ENCODE results near the gene GNA15. TPM values are rescaled to one million over a fixed set of nuclear protein-coding genes. Genes with fewer than 3 reads are reported as not detected.
A peak's percentile ranks its signal among the peaks of the same experiment; 100 is the strongest.
"Not testable (repeated sequence)": the region's sequence is repeated elsewhere in the genome, so short reads cannot be mapped to it uniquely, and the experiment has no call there.

GNA15 gene
- total RNA-seq, 1 donor from 2014 or later: 20.5 TPM

DNA sequence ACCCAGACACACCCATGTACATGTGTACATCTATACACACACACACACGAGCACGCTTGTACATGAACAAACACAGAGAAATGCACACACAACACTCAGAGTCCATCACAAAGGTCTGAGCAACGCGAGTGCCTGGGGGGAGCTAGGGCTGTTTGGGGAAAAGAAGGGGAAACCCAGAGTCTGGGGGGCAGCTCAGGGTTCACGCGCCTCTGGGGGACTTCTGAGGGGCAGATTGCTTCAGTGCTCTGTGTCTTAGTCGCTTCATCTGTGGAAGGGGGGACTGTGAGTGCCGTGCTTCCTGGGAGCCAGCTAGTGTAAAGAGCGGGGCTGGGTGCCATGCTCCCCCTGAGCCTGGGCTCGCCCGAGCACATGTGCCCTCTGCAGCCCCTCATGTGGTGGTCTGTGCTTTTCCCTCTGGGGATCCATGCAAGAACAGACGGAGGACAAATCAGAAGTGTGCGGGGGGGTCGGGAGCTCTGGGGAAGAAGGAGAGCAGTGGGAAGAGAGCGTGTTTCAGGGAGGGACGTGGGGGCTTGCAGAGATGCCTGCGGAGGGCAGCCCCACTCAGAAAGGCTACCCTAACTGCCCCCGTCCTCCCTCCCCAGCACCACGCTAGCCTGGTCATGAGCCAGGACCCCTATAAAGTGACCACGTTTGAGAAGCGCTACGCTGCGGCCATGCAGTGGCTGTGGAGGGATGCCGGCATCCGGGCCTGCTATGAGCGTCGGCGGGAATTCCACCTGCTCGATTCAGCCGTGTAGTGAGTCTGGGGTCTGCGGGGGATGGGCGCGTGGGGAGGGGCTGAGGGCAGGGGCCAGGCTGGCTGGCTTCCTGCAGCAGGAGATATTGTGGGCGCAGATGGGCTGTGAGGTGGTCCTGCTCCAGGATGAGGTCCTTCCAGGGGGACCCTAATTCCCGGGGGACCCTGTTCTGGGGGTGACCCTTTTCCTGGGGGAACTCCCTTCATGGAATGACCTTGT is 14.0 kb downstream of the GNA15 start:
- DNase-seq (ENCODE audit: low spot score): no peak

DNA sequence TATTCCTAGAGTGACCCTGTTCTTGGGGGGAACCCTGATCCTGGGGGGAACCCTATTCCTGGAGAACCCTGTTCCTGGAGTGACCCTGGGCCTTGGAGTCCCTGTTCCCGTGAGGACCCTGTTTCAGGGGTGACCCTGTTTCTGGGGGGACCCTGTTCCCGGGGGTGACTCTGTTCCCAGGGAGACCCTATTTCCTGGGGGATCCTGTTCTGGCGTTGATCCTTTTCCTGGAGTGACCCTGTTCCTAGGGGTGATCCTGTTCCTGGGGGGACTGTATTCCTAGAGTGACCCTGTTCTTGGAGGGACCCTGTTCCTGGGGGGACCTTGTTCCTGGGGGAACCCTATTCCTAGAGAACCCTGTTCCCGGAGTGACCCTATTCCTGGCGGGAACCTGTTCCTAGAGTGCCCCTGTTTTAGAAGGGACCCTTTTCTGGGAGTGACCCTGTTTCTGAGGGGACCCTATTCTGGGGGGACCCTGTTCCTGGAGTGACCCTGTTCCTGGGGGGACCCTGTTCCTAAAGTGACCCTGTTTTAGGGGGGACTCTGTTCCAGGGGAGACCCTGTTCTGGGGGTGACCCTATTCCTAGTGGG is 15.0 kb downstream of the GNA15 start:
- DNase-seq (ENCODE audit: low spot score): no peak

DNA sequence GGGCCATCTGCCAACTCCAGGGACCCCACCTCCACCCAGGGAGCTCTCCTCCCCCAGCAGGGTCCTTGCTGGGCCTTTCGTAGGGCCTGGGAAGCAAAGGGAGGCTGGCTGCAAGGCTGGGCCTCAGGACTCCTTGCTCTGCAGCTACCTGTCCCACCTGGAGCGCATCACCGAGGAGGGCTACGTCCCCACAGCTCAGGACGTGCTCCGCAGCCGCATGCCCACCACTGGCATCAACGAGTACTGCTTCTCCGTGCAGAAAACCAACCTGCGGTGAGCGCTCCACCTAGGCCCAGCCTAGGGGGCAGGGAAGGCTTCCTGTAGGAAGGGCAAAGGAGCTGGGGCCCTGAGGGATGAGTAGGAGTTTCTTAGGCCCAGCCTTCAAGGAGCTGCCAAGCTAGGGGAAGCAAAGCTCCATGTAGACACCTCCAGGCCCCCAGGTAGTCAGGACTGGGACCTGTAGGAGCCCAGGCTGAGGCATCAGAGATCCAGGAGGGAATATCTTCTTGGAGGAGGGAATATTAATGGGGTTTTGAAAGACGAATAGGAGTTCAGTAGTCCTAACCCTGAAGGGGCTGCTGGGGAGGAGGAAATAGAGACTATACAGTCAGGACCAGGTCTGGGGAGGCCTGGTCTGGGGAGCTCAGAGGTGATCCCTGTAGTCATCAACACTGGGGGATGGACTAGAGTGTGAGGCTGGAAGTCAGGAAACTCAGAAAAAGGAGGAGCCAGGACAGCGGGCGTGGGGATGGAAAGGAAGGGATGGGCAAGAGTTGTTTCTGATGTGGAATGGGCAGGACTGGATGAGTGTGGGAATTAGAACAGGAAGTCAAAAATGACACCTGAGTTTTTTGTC is 16.0 kb downstream of the GNA15 start:
- no peak for DNase-seq (ENCODE audit: low spot score)

DNA sequence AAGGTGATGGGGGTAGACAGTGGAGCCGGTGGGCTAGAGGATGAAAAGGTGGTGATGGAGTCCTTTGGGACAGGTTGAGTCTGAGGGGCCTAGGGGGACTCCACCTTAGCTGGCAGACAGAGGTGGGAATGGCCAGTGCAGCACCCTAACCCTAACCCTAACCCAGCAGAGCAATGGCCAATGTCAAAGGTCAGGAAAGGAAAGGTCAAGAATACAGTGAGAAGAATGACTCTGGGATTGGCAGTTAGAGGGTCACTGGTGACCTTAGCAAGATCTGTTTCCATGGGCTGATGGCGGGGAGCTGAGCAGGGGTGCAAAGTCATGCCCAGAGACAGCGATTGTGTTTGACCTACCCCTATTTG is 16.6 kb downstream of the GNA15 start:
- no peak for DNase-seq (ENCODE audit: low spot score)

DNA sequence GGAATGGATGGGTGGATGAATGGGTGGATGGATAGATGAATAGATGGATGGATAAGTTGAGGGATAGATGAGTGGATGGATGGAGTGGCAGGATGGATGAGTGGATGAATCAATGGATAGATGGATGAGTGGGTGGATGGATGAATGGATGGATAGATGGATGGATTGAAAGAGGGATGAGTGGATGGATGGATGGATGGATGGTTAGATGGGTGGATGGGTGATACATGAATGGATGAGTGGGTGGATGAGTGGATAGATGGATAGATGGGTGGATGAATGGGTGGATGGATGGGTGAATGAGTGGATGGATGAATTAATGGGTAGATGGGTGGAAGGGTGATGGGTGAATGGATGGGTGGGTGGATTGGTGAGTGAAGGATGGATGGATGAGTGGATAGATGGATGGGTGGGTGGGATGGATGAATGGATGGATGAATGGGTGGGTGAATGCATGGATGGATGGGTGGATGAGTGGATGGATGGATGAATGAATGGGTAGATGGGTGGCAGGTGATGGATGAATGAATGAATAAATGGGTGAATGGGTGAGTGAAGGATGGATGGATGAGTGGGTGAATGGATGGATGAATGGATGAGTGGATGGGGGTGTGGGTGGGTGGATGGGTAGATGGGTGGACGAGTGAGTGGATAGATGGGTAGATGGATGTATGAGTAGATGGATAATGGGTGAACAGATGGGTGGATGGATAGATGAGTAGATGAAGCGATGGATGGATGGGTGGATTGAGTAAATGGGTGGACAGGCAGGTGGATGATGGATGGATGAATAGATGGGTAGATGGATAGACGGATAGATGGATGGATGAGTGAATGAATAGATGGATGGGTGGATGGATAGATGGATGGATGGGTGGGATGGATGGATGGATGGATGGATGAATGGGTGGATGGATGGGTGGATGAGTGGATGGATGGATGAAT is 17.7 kb downstream of the GNA15 start:
- no peak for DNase-seq (ENCODE audit: low spot score)

DNA sequence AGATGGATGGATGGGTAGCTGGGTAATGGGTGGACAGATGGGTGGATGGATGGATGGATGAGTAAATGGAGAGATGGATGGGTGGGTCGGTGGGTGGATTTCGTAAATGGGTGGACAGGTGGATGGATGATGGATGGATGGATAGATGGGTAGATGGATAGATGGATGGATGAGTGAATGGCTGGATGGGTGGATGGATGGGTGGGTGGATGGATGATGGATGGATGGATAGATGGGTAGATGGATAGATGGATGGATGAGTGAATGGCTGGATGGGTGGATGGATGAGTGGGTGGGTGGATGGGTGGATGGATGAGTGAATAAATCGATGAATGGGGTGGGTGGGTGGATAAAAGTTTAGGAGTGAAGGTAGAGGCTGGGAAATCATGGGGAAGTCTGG is 18.6 kb downstream of the GNA15 start:
- not testable (repeated sequence) for DNase-seq (ENCODE audit: low spot score)

DNA sequence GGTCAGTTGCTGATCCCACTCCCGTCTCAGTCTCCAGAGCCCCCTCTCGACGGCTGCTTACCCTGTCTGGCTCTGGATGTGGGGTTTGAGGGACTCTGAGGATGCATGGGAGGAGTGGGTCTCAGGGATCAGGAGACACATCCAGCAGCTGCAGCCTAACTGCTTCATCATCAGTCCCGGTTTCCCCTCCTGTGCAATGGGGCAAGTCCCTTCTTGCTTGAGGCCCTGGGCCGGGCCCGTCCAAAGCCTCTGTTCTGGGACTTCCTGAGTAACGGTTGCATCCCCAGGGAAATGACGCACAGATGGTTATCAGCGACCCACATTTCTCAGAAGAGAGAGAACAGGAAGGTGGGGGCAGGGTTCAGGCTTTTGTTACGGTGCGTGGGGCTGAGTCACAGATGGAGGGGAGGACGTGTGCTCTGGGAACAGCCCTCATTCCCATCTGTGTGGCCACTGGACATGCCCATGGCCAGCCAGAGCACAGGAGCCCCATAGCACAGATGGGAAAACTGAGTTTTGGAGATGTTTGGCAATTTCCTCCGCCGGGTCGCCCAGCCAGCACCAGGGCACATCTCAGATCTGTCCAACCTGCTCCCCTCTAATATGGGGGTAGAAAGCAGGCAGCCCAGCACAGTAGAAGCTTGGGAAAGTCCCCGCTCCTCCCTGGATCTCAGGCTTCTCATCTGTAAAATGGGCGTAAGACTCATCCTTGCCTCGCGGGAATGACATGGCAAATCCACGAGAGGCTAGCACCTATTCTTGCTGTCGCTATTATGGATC is 19.3 kb downstream of the GNA15 start:
- peak; percentile 75 for DNase-seq (ENCODE audit: low spot score)

DNA sequence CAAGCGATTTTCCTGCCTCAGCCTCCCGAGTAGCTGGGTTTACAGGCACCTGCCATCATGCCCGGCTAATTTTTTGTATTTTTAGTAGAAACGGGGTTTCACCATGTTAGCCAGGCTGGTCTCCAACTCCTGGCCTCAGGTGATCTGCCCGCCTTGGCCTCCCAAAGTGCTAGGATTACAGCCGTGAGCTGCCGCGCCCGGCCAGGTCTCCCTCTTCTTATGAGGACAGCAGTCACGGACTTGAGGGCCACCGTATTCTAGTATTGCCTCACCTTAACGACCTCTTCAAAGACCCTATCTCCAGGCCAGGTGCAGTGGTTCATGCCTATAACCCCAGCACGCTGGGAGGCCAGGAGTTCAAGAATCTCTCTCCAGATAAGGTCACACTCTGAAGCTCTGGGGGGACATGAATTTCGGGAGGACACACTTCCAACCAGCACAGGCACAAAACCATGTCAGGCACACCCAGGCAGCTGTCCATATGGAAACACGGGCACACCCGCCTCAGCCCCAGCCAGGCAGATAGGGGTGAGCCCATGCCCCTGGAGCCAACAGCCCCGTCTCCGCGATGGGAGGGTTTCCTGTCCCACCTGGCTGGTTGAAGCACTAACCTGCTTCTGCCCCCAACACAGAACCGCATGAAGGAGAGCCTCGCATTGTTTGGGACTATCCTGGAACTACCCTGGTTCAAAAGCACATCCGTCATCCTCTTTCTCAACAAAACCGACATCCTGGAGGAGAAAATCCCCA is 21.4 kb downstream of the GNA15 start:
- no peak for DNase-seq (ENCODE audit: low spot score)

DNA sequence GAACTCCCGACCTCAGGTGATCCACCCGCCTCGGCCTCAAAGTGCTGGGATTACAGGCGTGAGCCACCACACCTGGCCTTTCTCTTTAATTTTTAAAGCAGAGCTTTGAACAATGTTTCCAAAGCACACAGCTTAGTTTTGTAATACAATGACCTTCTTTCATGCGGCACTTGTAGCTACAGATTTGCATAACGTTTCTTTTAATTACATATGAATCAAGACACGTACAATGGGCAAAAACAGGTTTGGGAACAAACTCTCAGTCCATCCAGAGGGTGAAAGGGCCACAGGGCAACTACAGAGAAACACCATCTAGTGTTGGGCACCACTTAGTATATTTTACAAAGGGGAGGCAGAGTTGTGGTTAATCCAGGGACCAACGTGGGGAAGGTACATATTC is 23.7 kb downstream of the GNA15 start:
- no peak for DNase-seq (ENCODE audit: low spot score)

DNA sequence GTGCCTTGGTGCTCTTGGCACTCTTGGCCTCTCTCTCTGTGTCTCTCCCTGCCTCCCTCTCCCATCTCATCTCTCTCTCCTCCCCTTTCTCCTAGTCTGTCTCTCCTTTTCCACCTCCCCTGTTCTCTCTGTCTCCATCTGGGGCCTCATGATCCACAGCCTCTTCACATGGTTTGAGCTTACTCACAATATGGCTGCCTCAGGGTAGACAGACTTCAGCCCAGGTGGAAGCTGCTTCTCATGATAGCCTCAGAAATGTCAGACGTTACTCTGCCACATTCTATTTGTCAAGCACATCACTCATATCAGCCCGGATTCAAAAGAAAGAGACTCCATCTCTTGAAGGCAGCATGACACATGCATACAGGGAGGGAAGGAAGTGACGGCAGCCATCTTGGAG is 24.4 kb downstream of the GNA15 start:
- DNase-seq (ENCODE audit: low spot score): no peak

DNA sequence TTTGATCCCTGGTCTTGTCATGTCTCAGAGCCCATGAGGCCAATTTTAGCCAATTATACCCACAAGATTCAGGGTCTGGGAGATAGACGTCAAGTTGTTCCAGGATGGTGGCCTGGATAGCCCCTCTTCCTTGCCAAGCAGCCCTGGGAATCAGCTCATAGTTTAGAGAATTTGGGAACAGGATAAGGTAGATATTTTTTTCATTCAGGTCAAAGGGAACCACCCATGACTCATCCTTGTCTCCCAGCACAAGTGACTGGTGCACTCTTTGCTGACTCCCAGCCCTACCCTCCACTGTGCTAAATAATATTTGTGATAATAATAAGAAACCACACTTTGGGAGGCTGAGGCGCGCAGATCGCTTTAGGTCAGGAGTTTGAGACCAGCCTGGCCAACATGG is 25.6 kb downstream of the GNA15 start:
- no peak for DNase-seq (ENCODE audit: low spot score)

DNA sequence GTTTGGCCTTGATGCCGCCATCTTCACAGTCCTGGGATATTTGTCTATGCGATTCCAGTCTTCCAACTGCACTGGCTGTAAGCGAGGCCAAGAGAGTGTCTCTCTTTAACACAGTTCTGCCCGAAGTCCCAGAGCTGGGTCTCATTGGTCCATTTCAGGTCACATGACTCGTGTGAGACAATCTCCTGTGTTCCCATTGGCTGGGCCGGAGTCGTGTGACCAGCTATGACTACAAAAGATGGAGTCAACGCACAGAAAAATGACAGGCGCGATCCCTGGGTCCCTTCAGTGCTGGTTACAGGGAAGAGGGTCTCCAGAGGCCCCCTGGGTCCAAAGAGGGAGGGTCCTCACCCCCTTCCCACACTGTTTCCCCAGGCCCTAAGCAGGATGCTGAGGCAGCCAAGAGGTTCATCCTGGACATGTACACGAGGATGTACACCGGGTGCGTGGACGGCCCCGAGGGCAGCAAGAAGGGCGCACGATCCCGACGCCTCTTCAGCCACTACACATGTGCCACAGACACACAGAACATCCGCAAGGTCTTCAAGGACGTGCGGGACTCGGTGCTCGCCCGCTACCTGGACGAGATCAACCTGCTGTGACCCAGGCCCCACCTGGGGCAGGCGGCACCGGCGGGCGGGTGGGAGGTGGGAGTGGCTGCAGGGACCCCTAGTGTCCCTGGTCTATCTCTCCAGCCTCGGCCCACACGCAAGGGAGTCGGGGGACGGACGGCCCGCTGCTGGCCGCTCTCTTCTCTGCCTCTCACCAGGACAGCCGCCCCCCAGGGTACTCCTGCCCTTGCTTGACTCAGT is 26.8 kb downstream of the GNA15 start:
- no peak for DNase-seq (ENCODE audit: low spot score)

DNA sequence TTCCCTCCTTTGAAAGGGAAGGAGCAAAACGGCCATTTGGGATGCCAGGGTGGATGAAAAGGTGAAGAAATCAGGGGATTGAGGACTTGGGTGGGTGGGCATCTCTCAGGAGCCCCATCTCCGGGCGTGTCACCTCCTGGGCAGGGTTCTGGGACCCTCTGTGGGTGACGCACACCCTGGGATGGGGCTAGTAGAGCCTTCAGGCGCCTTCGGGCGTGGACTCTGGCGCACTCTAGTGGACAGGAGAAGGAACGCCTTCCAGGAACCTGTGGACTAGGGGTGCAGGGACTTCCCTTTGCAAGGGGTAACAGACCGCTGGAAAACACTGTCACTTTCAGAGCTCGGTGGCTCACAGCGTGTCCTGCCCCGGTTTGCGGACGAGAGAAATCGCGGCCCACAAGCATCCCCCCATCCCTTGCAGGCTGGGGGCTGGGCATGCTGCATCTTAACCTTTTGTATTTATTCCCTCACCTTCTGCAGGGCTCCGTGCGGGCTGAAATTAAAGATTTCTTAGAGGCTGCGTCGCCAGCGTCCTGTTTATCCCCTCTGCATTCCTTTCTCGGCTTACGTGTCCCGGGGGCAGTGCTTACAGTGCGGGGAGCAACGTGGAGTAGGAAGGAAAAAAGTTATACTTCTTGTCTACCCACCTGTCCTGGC is 27.5 kb downstream of the GNA15 start:
- peak; percentile 40 for DNase-seq (ENCODE audit: low spot score)

DNA sequence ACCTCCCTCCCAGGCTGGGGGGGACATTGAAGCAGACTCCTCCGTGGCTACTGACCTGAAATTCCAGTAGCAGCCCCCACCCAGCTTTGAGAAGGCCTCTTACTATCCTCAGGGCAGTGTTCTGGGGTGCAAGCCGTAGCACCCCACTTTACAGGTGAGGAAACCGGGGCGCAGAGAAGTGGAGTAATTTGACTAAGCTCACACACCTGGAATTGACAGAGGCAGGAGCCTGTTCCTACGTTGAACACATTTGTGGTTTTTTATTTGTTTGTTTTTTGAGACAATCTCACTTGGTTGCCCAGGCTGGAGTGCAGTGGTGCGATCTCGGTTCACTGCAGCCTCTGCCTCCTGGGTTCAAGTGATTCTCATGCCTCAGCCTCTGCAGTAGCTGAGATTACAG is 28.1 kb downstream of the GNA15 start:
- DNase-seq (ENCODE audit: low spot score): no peak

DNA sequence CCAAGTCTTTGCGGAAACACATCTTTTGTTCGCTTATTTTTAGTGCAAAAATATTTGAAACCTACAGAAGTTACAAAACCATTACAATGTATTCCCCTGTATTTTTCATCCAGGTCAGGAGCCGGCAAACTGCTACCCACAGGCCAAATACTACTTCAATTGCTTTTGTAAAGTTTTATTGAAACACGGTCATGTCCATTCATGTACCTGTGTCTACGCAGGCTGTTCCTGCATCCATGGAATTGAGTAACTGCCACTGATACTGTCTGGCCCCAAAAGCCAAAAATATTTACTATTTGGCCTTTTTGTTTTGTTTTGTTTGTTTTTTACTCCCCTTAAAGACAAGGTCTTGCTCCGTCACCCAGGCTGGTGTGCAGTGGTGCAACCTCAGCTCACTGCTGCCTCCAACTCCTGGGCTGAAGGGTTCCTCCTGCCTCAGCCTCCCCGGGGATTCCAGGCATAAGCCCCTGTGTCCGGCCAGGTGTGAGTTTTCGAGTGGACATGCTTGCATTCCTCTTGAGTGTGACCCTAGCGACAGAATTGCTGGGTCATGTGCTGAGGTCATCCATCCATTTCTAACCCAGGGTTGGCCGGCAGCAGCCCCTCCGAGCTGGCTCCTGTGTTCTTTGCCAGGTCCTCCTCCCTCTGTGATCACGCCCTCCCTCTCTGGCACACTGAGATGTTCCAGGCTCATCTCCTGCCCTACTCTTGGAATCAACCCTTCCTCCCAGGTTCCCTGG is 31.9 kb downstream of the GNA15 start:
- no peak for DNase-seq (ENCODE audit: low spot score)

DNA sequence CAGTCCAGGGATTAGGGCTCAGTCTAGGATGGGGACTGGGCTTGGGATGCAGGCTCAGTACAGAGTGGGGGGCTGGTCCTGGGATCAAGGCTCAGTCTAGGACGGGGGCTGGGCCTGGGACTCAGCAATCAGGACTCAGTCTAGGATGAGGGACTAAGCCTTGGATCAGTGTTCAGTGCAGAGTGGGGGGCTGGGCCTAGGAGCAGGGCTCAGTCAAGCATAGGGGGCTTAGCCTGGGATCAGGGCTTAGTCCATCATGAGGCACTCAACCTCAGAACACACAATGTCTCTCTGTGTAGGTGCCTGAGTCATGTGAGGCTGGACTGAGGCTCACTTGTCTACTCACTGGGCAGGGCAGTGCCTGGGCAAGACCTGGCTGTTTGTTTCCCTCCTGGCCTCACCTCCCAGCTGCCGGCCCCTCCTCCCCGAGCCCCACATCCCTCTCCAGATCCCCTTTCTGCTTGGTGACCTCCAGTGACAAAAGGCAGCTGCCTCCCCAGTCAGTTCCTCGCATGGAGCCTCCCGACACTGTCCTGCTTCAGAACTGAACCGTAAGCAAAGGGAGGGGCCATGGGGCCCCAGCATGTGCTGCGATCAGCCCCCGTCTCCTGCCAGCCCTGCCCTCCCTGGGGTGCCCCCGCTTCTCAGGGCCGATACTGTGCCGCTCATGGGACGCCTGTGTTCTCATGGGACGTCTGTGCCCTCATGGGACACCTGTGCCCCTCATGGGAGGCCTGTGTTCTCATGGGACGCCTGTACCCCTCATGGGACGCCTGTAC is 36.2 kb downstream of the GNA15 start:
- no peak for DNase-seq (ENCODE audit: low spot score)

DNA sequence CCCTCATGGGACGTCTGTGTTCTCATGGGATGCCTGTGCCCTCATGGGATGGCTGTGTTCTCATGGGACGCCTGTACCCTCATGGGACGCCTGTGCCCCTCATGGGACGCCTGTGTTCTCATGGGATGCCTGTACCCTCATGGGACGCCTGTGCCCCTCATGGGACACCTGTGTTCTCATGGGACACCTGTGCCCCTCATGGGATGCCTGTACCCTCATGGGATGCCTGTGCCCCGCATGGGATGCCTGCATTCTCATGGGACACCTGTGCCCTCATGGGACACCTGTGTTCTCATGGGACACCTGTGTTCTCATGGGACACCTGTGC is 36.8 kb downstream of the GNA15 start:
- DNase-seq (ENCODE audit: low spot score): not testable (repeated sequence)

All from umbilical cord (tissue), 2 donors.